ENCODE data around the gene ETV3.

GRCh38 chr1:157133426-157133825 lies 4.8 kb downstream of the ETV3 start:
- TF ChIP-seq, protein P1, sequence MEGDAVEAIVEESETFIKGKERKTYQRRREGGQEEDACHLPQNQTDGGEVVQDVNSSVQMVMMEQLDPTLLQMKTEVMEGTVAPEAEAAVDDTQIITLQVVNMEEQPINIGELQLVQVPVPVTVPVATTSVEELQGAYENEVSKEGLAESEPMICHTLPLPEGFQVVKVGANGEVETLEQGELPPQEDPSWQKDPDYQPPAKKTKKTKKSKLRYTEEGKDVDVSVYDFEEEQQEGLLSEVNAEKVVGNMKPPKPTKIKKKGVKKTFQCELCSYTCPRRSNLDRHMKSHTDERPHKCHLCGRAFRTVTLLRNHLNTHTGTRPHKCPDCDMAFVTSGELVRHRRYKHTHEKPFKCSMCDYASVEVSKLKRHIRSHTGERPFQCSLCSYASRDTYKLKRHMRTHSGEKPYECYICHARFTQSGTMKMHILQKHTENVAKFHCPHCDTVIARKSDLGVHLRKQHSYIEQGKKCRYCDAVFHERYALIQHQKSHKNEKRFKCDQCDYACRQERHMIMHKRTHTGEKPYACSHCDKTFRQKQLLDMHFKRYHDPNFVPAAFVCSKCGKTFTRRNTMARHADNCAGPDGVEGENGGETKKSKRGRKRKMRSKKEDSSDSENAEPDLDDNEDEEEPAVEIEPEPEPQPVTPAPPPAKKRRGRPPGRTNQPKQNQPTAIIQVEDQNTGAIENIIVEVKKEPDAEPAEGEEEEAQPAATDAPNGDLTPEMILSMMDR (IDR thresholded peaks at IDR 0.05): no peak
- TF ChIP-seq POLR2A (IDR thresholded peaks at IDR 0.05): no peak
